Mucosa of descending colon (tissue), 3 donors: ENCODE data around the gene HOXA9. TPM values are rescaled to one million over a fixed set of nuclear protein-coding genes. Genes with fewer than 3 reads are reported as not detected.

Experiments used
- ATAC-seq: fragments of 200-7000 bp; cut with Tn5 transposase; one replicate; pipeline ENCODE4 v1.9.1; 2020; ENCODE audit warnings: mild to moderate bottlenecking, moderate library complexity
- DNase-seq, 3 donors: peaks; one replicate each; pipeline ENCODE4 v3.0.0-alpha.2; 2020
- H3K36me3 ChIP-seq: fragments of 200-600 bp; one replicate; pipeline ENCODE4 v1.8.0; 2021; ENCODE audit warnings: low read depth, mild to moderate bottlenecking
- H3K4me1 ChIP-seq: fragments of 200-600 bp; one replicate; pipeline ENCODE4 v1.8.0; 2021; ENCODE audit warnings: low read depth, mild to moderate bottlenecking
- H3K4me3 ChIP-seq: fragments of 200-600 bp; one replicate; pipeline ENCODE4 v1.8.0; 2021; ENCODE audit warnings: mild to moderate bottlenecking
- H3K9me3 ChIP-seq: fragments of 200-600 bp; one replicate; pipeline ENCODE4 v1.8.0; 2021; ENCODE audit warnings: mild to moderate bottlenecking
- CTCF ChIP-seq: fragments of 200-600 bp; IDR thresholded peaks from one replicate; pipeline ENCODE4 v1.8.0; 2022; ENCODE audit warnings: antibody characterized with exemption, mild to moderate bottlenecking
- intact Hi-C, 2 donors: fragments of 100-400 bp; cut with DNase I in 1 of 2; cut with micrococcal nuclease in 1 of 2; formaldehyde crosslinking; loops; one replicate each; pipeline versions ENCODE4 v1.11.0 to v1.11.1; 2022; cut with DNase I, micrococcal nuclease
- total RNA-seq, 3 donors: library from RNA; stranded (reverse); fragmentation: NEBNext Ultra II Directional in 2 of 3; extraction: Animal tissue kit (Norgen Biotek cat#: 25700) in 2 of 3; gene quantifications; one replicate each; pipeline versions ENCODE4 v1.2.1 to v1.2.4, GENCODE V29; 2021 to 2023
- donor health status: DM: no; HTN: no; CAD: no; lungs with moderate emphysema.
- donor health status: DM: no; HTN: no; CAD: no.
- donor health status: DM: no; HTN: yes; CAD: no.

The HOXA9 gene
- total RNA-seq, 3 donors from 2014 or later = 22.0 to 27.9 (median 25.0) TPM

DNA sequence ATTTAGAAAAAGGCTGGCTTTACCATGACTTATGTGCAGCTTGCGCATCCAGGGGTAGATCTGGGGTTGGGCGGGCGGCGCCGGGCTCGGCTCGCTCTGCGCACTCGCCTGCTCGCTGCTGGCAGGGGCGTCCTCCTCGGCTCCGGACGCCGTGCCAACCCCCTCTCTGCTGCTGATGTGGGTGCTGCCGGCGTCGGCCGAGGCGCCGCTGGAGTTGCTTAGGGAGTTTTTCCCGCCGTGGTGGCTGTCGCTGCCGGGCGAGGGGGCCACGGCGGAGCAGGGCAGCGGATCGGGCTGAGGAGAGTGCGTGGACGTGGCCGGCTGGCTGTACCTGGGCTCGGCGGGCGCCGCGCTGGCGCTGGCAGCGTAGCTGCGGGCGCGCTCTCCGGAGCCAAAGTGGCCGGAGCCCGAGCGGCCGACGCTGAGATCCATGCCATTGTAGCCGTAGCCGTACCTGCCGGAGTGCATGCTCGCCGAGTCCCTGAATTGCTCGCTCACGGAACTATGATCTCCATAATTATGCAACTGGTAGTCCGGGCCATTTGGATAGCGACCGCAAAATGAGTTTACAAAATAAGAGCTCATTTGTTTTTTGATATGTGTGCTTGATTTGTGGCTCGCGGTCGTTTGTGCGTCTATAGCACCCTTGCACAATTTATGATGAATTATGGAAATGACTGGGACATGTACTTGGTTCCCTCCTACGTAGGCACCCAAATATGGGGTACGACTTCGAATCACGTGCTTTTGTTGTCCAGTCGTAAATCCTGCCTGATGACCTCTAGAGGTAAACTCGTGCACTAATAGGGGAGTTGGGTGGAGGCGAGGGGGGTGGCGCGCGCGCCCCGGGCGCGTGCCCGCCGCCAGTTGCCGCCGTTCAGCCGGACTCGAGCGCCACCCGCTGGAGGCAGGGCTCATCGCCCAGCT is 22.1 kb downstream of the HOXA9 start, which contains the start of gene HOXA5:
TSS of gene HOXA5 (minus strand) at position 659 of the 927 bp plus-strand sequence. CDS start at position 585, 74 bp downstream.
- no peaks in the 10 kb centered on the region for H3K9me3 ChIP-seq
- H3K4me3 ChIP-seq = peak within 1 kb of the TSS; percentile 28
- DNase-seq (peak; percentile 84 to 88 (median 84)), ATAC-seq (peak; percentile 57)
- peak; percentile 66 for TF ChIP-seq CTCF
- intact Hi-C loops = loop anchor here in 1 of 2 donors (5.0 kb wide), 1 partner anchor 286 kb away; no protein-coding TSS in a partner anchor
- no peaks in the 10 kb centered on the region for H3K36me3 ChIP-seq
- H3K4me1 ChIP-seq = peaks cover 28% of the 10 kb centered on the region

DNA sequence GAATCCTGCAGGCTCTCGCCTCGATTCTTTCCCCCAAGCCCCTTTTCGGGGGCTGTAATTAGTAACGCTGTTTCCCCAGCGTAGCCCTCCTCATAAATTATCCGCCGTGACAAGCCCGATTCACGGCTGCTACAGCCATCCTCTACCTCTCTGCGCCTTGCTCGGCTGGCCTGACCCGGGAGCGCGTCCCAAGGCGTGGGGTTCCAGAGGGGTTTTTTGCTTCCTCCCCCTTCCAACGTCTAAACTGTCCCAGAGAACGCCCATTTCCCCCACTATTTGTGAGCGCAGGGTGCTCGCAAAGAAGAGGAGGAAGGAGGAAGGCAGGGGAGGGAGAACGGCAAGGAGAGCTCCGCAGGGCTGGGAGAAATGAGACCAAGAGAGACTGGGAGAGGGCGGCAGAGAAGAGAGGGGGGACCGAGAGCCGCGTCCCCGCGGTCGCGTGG is 22.7 kb downstream of the HOXA9 start:
- H3K4me3 ChIP-seq = peak overlapping the region; percentile 28
- peak in 2 of 3 donors; percentile 34 to 40 for DNase-seq
- no peaks in the 10 kb centered on the region for H3K36me3 ChIP-seq
- ATAC-seq = no peak
- H3K9me3 ChIP-seq = no peaks in the 10 kb centered on the region
- H3K4me1 ChIP-seq = peaks cover 24% of the 10 kb centered on the region
- intact Hi-C loops = loop anchor here in 1 of 2 donors (5.0 kb wide), 1 partner anchor 285 kb away; no protein-coding TSS in a partner anchor
- no peak for TF ChIP-seq CTCF

DNA sequence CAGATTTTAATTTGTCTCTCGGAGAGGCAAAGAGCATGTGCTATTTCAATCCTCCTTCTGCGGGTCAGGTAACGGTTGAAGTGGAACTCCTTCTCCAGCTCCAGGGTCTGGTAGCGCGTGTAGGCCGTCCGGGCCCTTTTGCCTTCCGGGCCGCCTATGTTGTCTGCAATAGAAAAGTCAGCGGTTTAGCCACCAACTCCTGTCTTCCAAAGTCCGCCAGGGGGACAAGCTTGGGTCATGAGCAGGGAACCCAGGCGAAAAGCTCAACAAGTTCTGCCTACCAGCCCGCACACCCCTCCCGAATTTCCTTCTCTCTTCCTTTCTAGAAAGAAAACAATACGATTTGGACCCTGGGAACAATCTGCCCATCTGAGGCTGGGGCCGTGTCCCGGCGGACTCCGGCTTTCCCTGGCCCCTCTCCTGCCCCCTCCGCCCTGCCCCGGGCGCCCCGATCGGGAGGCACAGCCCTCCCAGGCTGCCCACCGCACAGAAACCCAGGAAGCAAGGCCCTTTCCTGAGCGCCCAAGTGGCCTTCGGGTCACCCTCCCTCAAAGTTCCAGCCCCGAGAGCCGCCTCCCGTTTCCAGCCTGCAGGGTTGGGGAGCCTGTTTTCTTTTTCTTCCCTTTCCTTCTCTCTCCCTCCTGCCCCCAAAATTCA is 23.3 kb downstream of the HOXA9 start:
- H3K9me3 ChIP-seq = no peaks in the 10 kb centered on the region
- H3K36me3 ChIP-seq = no peaks in the 10 kb centered on the region
- DNase-seq (peak; percentile 44 to 61 (median 51)), ATAC-seq (no peak)
- H3K4me1 ChIP-seq = peaks cover 27% of the 10 kb centered on the region
- TF ChIP-seq CTCF = no peak
- intact Hi-C loops = loop anchor here in 1 of 2 donors (5.0 kb wide), 1 partner anchor 285 kb away; no protein-coding TSS in a partner anchor
- peak overlapping the region; percentile 28 for H3K4me3 ChIP-seq

DNA sequence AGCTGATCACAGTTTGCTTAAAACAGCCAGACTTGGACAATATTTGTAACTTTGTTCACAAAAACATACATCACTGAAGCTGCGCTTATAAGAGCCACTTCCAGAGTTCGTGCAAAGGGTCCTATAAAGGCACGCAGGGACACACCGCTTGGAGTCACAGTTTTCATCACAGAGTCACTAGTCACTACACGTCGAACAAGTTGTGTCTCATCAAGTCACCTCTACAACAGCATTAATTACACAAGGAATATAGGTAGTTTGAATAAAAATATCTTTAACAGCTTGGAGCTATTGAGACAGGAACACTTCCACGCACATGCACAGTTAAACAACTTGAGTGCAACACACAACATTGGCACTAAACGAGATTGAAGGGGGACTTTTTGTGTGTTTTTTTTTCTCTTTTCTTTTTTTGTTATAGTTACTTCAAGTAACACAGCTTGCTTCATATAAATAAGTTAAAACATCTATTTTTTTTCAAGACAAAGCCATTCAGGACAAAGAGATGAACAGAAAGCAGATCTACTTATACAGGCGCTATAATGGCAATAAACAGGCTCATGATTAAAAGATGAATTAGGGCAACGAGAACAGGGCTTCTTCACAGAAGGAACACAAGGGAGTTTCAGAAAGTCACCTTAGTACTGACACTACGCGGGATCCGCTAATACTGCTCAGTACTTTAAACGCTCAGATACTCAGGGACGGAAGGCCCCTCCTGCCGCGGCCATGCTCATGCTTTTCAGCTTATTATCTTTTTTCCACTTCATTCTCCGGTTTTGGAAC is 24.0 kb downstream of the HOXA9 start:
- Histone ChIP-seq H3K9me3 (no peaks in the 10 kb centered on the region), H3K4me3 (no peak overlapping the region), H3K4me1 (peaks cover 27% of the 10 kb centered on the region), H3K36me3 (no peaks in the 10 kb centered on the region)
- intact Hi-C loops = loop anchor here in 1 of 2 donors (5.0 kb wide), 1 partner anchor 284 kb away; no protein-coding TSS in a partner anchor
- no peak for TF ChIP-seq CTCF
- no peak for ATAC-seq
- DNase-seq = peak in 2 of 3 donors; percentile 25 to 34
